Keratinocyte (primary cell): ENCODE data around the gene SPTSSA. TPM values are rescaled to one million over a fixed set of nuclear protein-coding genes. Genes with fewer than 3 reads are reported as not detected.

ENCODE experiments used
- DNase-seq: peaks from one replicate; pipeline ENCODE4 v3.0.0-alpha.2; 2011; ENCODE audit warnings: low read depth, missing footprints, low spot score
- FAIRE-seq: peaks from 2 replicates; lab custom pipeline; 2011; peaks lifted over from hg19 to GRCh38; lab: Jason Lieb, UNC
- H2AFZ ChIP-seq: 2 replicates; pipeline ENCODE4 v1.6.0; 2012; ENCODE audit warnings: low read length, control low read depth, inconsistent platforms; ENCODE audit not compliant: control insufficient read depth
- H3K27ac ChIP-seq: 2 replicates; pipeline ENCODE4 v1.5.1; 2011; ENCODE audit warnings: low read length; ENCODE audit not compliant: control insufficient read depth, insufficient read depth
- H3K27me3 ChIP-seq: 3 replicates; pipeline ENCODE4 v1.6.0; 2011; ENCODE audit warnings: low read length; ENCODE audit not compliant: control insufficient read depth, insufficient read depth; ENCODE audit errors: extremely low read depth
- H3K36me3 ChIP-seq, 2 experiments: 2 replicates in 1 of 2; 3 replicates in 1 of 2; pipeline ENCODE4 v1.5.1; 2011; ENCODE audit warnings: low read length in 2 of 2, mild to moderate bottlenecking in 1 of 2; ENCODE audit not compliant: control insufficient read depth in 2 of 2, insufficient read depth in 2 of 2; ENCODE audit errors: extremely low read depth in 1 of 2
- H3K4me1 ChIP-seq: 3 replicates; pipeline ENCODE4 v1.5.1; 2011; ENCODE audit warnings: low read length; ENCODE audit not compliant: control insufficient read depth, insufficient read depth; ENCODE audit errors: extremely low read depth
- H3K4me2 ChIP-seq: 3 replicates; pipeline ENCODE4 v1.6.0; 2011; ENCODE audit warnings: low read depth, low read length; ENCODE audit not compliant: control insufficient read depth, insufficient read depth; ENCODE audit errors: extremely low read depth
- H3K4me3 ChIP-seq, 3 experiments: fragments of 200-600 bp in 1 of 3; sonication (generic) in 1 of 3; 2 replicates in 2 of 3; 3 replicates in 1 of 3; pipeline ENCODE4 v1.5.1; 2011 to 2016; ENCODE audit warnings: low read length in 3 of 3, mild to moderate bottlenecking in 3 of 3, control low read depth in 2 of 3, inconsistent platforms in 1 of 3, low read depth in 1 of 3, mixed read lengths in 1 of 3, mixed run types in 1 of 3, moderate library complexity in 1 of 3; ENCODE audit not compliant: control insufficient read depth in 2 of 3, insufficient read depth in 2 of 3; ENCODE audit errors: extremely low read depth in 1 of 3
- H3K79me2 ChIP-seq: 2 replicates; pipeline ENCODE4 v1.6.0; 2012; ENCODE audit warnings: low read length; ENCODE audit not compliant: control insufficient read depth, insufficient read depth
- H3K9ac ChIP-seq: 3 replicates; pipeline ENCODE4 v1.6.0; 2011; ENCODE audit warnings: low read length; ENCODE audit not compliant: control insufficient read depth, insufficient read depth; ENCODE audit errors: extremely low read depth
- H3K9me1 ChIP-seq: 3 replicates; pipeline ENCODE4 v1.6.0; 2011; ENCODE audit warnings: low read length; ENCODE audit not compliant: control insufficient read depth, insufficient read depth; ENCODE audit errors: extremely low read depth
- H3K9me3 ChIP-seq: 2 replicates; pipeline ENCODE4 v1.5.1; 2012; ENCODE audit warnings: low read depth, low read length; ENCODE audit not compliant: control insufficient read depth
- H4K20me1 ChIP-seq: 3 replicates; pipeline ENCODE4 v1.6.0; 2011; ENCODE audit warnings: low read length; ENCODE audit not compliant: control insufficient read depth, insufficient read depth; ENCODE audit errors: extremely low read depth
- EZH2 ChIP-seq: IDR thresholded peaks from one replicate; pipeline ENCODE4 v1.6.1; 2012; ENCODE audit warnings: inconsistent platforms, mild to moderate bottlenecking, low read length, moderate library complexity
- dilution Hi-C: fragments of 300-500 bp; cut with MboI; formaldehyde crosslinking; loops from one replicate; pipeline ENCODE4 v1.7.0; 2020; ENCODE audit warnings: low sequenced_read_pairs; ENCODE audit not compliant: extremely low pct_ligation_motif_present
- polyA plus RNA-seq, 5 experiments: library from polyadenylated mRNA; depleted of rRNA in 3 of 5; stranded (reverse) in 3 of 5; stranded (forward) in 1 of 5; unstranded in 1 of 5; fragments of >200 nt; gene quantifications; 1 replicate in 1 of 5; 2 replicates in 3 of 5; 3 replicates in 1 of 5; pipeline versions ENCODE4 v1.2.1 to v1.2.3, GENCODE V29; 2011 to 2012; ENCODE audit warnings: missing spikeins in 2 of 5, low read depth in 1 of 5, low replicate concordance in 1 of 5
- TF ChIP-seq, protein P1 (sequence below), 3 experiments: IDR thresholded peaks in 1 of 3; conservative IDR thresholded peaks in 1 of 3; optimal IDR thresholded peaks in 1 of 3; 2 replicates in 2 of 3; 3 replicates in 1 of 3; pipeline versions ENCODE3 to v1.5.1; 2011; ENCODE audit warnings: low read length in 3 of 3, mild to moderate bottlenecking in 3 of 3, moderate library complexity in 2 of 3, control low read depth in 1 of 3, inconsistent platforms in 1 of 3; ENCODE audit not compliant: insufficient read depth in 2 of 3; ENCODE audit errors: extremely low read depth in 1 of 3

Gene SPTSSA
- polyA plus RNA-seq, 1 donor (not counting 4 experiments of a cell fraction or from before 2014, with no cell fraction given) = 43.9 TPM

- H3K79me2 ChIP-seq = no peaks in the 10 kb centered on the region
- no peak overlapping the region for H2AFZ ChIP-seq
- FAIRE-seq (peak; percentile 5), DNase-seq (no peak)
- peaks cover 11% of the 10 kb centered on the region for H3K4me1 ChIP-seq
- no peak overlapping the region for H3K4me2 ChIP-seq
- no peaks in the 10 kb centered on the region for H4K20me1 ChIP-seq
- H3K4me3 ChIP-seq = no peak overlapping the region
- H3K27me3 ChIP-seq = no peaks in the 10 kb centered on the region
- H3K27ac ChIP-seq = no peak overlapping the region
- no peaks in the 10 kb centered on the region for H3K36me3 ChIP-seq
- dilution Hi-C loops = no loop called here
- H3K9me1 ChIP-seq = no peaks in the 10 kb centered on the region
- no peak for TF ChIP-seq EZH2
- TF ChIP-seq, protein P1, sequence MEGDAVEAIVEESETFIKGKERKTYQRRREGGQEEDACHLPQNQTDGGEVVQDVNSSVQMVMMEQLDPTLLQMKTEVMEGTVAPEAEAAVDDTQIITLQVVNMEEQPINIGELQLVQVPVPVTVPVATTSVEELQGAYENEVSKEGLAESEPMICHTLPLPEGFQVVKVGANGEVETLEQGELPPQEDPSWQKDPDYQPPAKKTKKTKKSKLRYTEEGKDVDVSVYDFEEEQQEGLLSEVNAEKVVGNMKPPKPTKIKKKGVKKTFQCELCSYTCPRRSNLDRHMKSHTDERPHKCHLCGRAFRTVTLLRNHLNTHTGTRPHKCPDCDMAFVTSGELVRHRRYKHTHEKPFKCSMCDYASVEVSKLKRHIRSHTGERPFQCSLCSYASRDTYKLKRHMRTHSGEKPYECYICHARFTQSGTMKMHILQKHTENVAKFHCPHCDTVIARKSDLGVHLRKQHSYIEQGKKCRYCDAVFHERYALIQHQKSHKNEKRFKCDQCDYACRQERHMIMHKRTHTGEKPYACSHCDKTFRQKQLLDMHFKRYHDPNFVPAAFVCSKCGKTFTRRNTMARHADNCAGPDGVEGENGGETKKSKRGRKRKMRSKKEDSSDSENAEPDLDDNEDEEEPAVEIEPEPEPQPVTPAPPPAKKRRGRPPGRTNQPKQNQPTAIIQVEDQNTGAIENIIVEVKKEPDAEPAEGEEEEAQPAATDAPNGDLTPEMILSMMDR (optimal IDR thresholded peaks at IDR 0.05 in 1 of 3, IDR thresholded peaks at IDR 0.05 in 1 of 3, conservative IDR thresholded peaks at IDR 0.05 in 1 of 3; ENCODE audit: extremely low read depth in 1 of 3, insufficient read depth in 2 of 3, low read length in 3 of 3) = no peak
- H3K9me3 ChIP-seq = no peaks in the 10 kb centered on the region
- H3K9ac ChIP-seq = no peak overlapping the region
These were observed 40.6 kb upstream of the SPTSSA start for GRCh38 chr14:34502545-34503225.

GRCh38 chr14:34502001-34502400, 40.0 kb upstream of the SPTSSA start:
- FAIRE-seq (no peak), DNase-seq (no peak)
- H2AFZ ChIP-seq = no peak overlapping the region
- H3K4me2 ChIP-seq = no peak overlapping the region
- no peak for TF ChIP-seq EZH2
- TF ChIP-seq, protein P1 (optimal IDR thresholded peaks at IDR 0.05 in 1 of 3, IDR thresholded peaks at IDR 0.05 in 1 of 3, conservative IDR thresholded peaks at IDR 0.05 in 1 of 3; ENCODE audit: extremely low read depth in 1 of 3, insufficient read depth in 2 of 3, low read length in 3 of 3) = no peak
- H4K20me1 ChIP-seq = no peaks in the 10 kb centered on the region
- H3K4me1 ChIP-seq = peaks cover 18% of the 10 kb centered on the region
- H3K9me3 ChIP-seq = no peaks in the 10 kb centered on the region
- no peaks in the 10 kb centered on the region for H3K27me3 ChIP-seq
- H3K4me3 ChIP-seq = no peak overlapping the region
- H3K27ac ChIP-seq = no peak overlapping the region
- no peaks in the 10 kb centered on the region for H3K9me1 ChIP-seq
- no peaks in the 10 kb centered on the region for H3K36me3 ChIP-seq
- H3K9ac ChIP-seq = no peak overlapping the region
- H3K79me2 ChIP-seq = no peaks in the 10 kb centered on the region
- dilution Hi-C loops = no loop called here
